Measurements from ENCODE around the gene SPRYD3.

The SPRYD3 gene

DNA sequence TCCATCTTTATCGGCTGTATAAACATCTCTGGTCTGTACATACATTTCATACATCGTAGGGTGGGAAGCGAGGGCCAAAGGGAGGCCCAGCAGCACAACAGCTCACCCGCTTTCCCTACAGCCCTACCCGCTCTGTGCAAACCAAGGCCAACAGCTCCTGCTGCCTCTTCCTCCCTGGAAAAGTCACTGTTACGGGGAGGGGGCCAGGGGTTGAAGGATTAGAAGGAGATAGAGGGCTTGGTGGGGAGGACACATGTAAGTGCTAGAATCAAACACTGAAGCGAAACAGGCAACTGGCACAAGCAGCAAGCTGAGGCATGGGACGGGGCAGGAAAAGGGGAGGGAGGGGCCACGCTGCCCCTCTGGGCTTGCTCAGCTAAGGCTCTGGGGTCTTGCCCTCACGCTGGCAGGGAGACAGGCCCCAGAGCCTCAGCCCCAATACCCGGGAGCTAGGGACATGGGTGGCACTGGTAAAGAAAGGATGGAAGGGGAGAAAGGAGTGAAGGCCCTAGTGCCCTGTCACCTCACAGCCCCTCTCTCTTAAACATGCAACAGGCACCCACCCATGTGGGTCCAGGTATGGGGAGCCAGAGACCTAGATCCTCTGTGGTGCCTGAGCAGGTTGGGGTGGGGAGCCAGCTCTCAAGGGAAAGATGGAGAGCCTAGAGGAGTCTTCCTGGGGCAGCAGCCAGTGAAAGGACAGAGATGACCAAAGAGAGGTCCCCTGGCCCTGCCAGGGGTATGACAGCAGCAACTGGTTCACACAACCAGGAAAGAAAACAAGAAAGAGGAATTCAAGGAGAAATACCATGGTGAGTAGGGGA is 14.4 kb downstream of the SPRYD3 start:
- in situ Hi-C loops (cut with HindIII; ENCODE audit: low sequenced_read_pairs) = loop anchor here (5.0 kb wide), 1 partner anchor 37 kb away; the partner anchor contains the start of gene SOAT2

DNA sequence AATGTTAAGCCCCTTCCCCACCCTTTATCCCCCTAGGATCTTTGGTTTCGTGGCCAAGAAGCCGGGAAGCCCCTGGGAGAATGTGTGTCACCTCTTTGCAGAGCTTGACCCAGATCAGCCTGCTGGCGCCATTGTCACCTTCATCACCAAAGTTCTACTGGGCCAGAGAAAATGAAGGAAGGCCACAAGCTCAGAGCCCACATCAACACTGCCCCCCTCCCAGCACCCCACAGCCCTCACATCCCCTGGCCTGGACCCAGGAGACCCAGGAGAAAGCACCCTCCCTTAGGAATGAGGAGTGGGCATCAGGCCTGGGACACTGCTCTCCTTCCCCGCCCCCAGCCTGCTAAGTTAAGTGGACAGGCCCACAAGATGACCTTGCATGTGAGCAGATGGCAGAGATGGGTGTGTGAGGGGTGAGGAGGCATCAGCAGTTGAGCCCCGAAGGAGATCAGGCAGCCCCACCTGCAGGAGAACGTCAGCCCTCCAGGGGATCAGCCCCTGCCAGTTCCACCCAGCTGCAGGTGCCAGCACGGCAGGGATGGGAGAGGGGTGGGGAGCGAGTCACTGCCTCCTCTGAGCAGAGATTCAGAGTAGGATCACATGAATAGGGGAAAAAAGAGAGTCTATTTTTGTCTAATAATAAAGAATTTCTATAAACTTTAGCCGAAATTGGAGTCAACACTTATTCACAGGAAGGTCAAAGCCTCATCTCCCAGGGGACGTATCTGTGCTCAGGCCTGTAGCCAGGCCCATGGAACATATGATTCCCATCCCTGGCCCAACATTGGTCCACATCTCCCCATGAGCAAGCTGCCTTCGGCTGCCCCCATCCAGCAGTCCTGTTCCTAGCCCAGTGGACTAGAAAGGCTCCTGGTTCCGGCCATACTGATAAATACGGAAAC is 15.2 kb downstream of the SPRYD3 start:
- in situ Hi-C loops (cut with HindIII; ENCODE audit: low sequenced_read_pairs) = no loop called here

DNA sequence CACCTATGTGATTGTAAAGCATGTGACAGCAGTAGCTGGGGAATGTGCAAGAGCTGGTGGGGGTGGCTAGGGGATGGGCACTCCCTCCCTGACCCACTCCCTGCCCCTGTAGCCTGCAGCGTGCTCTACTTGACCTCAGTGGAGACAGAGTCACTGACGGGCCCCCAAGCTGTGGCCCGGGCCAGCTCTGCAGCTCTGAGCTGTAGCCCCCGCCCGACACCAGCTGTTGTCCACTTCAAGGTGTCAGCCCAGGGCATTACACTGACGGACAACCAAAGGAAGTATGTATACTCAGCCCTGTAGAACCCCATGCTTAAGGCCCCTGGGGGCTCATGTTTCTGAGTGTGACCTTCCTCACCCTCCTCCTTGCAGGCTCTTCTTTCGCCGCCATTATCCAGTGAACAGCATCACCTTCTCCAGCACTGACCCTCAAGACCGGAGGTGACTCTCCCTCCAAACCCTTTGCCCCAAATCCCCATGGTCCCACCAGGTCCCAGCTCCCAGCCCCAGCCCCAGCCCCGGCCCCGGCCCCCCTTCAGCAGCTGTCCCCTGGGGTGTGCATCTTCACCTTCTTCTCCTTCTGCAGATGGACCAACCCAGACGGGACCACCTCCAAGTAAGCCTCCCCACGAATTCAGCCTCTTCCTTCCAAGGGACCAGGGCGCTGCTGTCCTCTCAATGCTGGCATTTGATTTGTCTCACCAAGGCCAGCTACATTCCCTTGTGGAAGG is 16.0 kb downstream of the SPRYD3 start:
- in situ Hi-C loops (cut with HindIII; ENCODE audit: low sequenced_read_pairs) = no loop called here

DNA sequence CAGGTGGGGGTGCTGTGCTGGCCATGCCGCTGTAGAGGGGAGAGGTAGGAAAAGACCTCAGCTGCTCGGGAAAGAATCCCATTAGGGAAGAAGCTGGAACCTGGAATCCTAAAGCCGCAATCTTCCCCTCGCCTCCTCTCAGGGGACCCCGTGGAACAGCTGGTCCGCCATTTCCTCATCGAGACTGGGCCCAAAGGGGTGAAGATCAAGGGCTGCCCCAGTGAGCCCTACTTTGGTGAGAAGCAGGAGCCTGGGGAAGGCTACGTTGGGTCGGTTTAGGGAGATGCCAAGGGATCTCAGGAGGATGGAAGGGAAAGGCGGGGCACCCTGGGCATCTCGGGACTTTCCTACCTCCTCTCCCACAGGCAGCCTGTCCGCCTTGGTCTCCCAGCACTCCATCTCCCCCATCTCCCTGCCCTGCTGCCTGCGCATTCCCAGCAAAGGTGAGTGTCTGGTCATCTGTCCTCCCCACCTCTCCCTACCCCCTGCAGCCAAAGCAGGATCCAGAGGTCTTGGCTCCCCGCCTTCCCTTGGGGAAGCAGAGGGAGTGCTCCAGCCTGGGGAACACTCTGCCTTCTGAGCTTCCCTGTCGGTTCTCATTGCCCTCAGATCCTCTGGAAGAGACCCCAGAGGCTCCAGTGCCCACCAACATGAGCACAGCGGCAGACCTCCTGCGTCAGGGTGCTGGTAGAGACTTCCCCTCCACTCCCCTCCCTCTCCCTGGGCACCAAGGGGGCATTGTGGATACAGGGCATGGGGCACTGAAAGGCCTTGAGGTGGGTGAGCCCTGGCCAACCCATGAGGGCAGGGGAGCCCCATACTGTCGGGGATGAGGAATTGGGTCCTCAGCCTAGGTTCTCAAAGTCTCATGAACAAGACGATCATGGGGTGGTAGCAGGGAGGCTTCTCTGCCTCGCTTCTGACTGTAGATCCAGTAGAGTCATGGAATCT is 16.9 kb downstream of the SPRYD3 start:
- in situ Hi-C loops (cut with HindIII; ENCODE audit: low sequenced_read_pairs) = no loop called here

DNA sequence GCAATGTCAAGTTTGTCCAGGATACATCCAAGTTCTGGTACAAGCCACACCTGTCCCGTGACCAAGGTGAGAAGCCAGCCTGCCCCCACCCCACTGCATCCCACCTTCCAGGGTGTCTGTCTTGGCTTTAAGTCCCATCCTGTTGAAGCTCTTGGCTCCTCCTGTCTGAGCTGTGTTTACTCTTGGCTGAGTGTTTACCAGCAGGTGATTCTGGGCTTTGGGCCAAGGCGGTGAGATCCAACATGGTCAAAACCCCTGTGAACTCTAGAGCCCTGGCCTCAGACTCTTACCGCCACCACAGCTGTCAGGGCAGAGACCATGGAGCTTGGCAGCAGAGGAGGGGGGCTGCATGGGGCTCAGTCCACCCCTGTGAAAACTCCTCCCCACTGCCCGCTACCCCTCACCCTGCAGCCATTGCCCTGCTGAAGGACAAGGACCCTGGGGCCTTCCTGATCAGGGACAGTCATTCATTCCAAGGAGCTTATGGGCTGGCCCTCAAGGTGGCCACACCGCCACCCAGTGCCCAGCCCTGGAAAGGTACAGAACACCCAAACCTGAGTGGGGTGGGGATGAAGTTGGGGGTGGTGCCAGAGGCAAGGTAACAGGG is 17.7 kb downstream of the SPRYD3 start:
- in situ Hi-C loops (cut with HindIII; ENCODE audit: low sequenced_read_pairs) = no loop called here

DNA sequence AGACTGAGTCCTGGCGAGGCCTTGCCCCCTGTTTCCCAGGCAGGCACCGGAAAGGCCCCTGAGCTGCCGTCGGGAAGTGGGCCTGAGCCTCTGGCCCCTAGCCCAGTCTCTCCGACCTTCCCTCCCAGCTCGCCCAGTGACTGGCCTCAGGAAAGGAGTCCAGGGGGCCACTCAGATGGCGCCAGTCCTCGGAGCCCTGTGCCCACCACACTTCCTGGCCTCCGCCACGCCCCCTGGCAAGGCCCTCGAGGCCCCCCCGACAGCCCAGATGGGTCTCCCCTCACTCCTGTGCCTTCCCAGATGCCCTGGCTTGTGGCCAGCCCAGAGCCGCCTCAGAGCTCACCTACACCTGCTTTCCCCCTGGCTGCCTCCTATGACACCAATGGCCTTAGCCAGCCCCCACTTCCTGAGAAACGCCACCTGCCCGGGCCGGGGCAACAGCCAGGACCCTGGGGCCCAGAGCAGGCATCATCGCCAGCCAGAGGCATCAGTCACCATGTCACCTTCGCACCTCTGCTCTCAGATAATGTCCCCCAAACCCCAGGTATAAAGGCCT is 18.4 kb downstream of the SPRYD3 start:
- in situ Hi-C loops (cut with HindIII; ENCODE audit: low sequenced_read_pairs) = no loop called here

DNA sequence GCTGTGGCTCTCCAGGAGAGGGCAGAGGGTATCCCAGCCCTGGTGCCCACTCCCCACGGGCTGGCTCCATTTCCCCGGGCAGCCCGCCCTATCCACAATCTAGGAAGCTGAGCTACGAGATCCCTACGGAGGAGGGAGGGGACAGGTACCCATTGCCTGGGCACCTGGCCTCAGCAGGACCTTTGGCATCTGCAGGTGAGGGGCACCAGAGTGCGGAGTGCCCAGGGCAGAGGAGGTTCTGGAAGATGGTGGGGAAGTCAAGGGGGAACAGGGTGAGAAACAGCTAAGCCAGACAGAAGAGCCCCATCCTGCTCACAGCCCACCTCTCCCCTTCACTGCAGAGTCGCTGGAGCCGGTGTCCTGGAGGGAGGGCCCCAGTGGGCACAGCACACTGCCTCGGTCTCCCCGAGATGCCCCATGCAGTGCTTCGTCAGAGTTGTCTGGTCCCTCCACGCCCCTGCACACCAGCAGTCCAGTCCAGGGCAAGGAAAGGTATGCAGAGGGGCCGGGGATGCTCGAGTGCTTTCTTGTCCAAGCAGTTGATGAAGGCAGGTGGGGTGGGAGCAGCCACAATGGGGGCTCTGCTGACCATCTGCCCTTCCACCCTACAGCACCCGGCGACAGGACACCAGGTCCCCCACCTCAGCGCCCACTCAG is 19.0 kb downstream of the SPRYD3 start:
- in situ Hi-C loops (cut with HindIII; ENCODE audit: low sequenced_read_pairs) = no loop called here

DNA sequence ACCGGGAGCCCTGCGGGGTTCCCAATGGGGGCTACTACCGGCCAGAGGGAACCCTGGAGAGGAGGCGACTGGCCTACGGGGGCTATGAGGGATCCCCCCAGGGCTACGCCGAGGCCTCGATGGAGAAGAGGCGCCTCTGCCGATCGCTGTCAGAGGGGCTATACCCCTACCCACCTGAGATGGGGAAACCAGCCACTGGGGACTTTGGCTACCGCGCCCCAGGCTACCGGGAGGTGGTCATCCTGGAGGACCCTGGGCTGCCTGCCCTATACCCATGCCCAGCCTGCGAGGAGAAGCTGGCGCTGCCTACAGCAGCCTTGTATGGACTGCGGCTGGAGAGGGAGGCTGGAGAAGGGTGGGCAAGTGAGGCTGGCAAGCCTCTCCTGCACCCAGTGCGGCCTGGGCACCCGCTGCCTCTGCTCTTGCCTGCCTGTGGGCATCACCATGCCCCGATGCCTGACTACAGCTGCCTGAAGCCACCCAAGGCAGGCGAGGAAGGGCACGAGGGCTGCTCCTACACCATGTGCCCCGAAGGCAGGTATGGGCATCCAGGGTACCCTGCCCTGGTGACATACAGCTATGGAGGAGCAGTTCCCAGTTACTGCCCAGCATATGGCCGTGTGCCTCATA is 19.6 kb downstream of the SPRYD3 start:
- in situ Hi-C loops (cut with HindIII; ENCODE audit: low sequenced_read_pairs) = no loop called here

DNA sequence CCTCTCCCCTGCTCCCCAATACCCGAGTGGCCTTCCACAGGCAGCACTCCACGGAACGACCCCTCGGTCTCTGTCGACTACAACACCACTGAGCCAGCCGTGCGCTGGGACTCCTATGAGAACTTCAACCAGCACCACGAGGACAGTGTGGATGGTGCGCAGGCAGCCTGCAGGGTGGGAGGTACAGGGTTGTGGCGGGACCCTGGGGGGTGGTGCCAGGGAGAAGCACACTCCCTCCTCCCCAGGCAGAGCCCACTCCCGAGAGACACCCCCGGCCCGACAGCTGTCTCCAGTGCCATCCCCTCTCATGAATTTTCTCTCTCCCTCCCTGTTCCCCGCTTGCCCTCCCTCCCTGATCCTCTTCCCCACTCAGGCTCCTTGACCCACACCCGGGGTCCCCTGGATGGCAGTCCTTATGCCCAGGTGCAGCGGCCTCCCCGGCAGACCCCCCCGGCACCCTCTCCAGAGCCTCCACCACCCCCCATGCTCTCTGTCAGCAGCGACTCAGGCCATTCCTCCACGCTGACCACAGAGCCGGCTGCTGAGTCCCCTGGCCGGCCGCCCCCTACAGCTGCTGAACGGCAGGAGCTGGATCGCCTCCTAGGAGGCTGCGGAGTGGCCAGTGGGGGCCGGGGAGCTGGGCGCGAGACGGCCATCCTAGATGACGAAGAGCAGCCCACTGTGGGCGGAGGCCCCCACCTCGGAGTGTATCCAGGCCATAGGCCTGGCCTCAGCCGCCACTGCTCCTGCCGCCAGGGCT is 20.3 kb downstream of the SPRYD3 start:
- in situ Hi-C loops (cut with HindIII; ENCODE audit: low sequenced_read_pairs) = no loop called here

DNA sequence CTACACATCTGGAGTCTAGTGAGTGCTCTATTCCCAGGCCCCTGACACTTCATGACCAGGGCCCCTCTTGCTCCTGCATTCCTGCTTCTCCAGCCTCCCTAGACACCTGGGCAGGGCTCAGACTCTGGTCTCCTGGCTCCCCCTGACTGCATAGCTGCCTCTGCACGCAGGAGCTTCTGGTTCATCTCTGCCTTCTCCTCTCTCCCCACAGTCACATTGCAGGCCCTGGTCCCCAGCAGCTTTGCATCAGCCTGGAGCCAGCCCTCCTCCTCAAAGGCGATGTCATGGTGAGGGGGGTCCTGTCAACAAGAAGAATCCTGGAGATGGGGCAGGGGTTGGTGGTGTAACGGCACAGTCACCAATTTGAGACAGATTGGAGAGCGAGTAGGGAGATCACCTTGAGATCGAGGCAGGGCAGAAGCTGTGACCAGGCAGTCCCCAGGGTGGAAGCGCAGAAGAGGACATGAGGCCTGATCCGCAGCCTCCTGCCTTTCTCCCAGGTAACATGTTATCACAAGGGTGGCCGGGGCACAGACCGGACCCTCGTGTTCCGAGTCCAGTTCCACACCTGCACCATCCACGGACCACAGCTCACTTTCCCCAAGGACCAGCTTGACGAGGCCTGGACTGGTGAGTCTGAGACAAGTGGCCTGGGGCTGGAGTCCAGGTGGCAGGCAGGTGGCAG is 21.2 kb downstream of the SPRYD3 start:
- in situ Hi-C loops (cut with HindIII; ENCODE audit: low sequenced_read_pairs) = no loop called here

DNA sequence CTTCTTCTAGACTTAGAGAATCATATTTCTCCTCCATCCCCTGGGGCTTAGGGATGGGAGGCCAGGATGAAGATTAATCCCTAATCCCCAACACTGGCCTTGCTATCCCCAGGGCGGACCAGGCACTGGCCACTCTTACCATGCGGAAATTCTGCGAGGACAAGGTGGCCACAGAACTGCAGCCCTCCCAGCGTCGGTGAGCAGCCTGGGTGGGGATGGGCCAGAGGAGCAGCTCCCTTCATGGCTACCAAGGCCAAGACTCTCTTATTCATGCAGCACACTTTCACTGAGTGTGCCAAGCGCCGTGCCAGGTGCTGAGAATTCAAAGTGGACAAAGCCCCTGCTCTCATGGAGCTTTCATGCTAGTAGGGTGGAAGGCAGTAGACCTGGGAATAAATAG is 22.3 kb downstream of the SPRYD3 start:
- in situ Hi-C loops (cut with HindIII; ENCODE audit: low sequenced_read_pairs) = no loop called here

DNA sequence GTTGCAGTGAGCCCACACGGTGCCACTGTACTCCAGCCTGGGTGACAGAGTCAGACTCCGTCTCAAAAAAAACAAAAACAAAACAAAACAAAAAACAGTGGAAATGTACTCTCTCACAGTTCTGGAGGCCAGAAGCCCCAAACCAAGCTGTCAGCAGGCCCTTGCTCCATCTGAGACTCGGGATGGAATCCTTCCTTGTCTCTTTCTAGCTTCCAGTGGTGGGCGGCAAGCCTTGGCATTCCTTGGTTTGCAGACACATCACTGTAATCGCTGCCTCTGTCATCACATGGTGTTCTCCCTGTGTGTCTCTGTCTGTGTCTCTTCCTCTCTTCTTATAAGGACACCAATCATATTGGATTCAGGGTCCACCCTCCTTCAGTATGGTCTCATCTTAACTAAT is 22.9 kb downstream of the SPRYD3 start:
- in situ Hi-C loops (cut with HindIII; ENCODE audit: low sequenced_read_pairs) = no loop called here

DNA sequence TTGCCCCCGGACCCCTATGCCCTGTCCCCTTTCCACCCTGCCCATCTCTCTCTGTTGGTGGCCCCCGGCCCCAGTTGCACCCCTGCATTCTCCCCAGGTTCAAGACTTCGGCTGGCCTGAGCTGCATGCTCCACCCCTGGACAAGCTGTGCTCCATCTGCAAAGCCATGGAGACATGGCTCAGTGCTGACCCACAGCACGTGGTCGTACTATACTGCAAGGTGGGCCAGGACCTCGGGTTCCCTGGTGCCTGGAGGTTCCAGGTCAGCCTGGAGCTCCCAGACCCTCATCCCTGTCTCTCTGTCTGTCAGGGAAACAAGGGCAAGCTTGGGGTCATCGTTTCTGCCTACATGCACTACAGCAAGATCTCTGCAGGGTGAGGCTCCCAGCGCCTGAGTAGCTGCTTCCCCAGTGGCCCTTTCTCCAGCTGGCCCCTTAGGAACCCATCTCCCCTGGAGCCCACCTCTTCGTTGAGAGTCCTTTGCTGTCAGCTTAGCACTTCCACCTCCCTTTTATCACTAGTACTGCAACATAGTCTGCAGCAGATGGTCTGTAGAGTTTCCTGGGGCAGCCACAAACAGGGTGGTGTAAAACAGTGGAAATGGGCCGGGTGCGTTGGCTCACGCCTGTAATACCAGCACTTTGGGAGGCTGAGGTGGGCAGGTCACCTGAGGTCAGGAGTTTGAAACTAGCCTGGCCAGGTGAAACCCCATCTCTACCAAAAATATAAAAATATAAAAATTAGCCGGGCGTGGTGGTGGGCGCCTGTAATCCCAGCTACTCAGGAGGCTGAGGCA is 23.5 kb downstream of the SPRYD3 start:
- in situ Hi-C loops (cut with HindIII; ENCODE audit: low sequenced_read_pairs) = no loop called here

DNA sequence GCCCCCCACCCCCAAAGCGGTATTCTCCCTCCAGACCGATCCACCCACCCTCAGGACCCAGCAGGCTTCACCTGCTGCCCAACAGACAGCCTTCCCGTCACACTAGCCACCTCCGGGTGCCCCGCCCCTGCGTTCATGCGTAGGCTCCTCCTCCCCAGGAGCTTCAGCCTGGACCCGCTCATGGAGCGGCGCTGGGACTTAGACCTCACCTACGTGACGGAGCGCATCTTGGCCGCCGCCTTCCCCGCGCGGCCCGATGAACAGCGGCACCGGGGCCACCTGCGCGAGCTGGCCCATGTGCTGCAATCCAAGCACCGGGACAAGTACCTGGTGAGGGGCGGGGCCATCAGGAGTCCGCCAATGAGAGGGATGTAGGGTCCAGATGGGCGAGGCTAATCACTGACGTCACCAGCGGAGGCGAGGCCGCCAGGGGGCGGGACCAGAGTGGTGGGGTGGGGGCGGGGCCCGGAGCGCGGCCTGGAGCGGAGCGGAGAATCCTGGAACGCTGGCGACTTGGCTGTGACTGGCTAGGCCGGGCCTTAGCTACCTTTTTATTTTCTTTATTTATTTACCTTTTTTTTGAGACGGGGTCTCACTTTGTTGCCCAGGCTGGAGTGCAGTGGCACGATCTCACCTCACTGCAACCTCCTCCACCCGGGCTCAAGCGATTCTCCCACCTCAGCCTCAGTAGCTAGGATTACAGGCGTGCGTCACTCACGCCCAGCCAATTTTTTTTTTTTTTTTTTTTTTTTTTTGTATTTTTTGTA is 24.9 kb downstream of the SPRYD3 start:
- in situ Hi-C loops (cut with HindIII; ENCODE audit: low sequenced_read_pairs) = no loop called here

DNA sequence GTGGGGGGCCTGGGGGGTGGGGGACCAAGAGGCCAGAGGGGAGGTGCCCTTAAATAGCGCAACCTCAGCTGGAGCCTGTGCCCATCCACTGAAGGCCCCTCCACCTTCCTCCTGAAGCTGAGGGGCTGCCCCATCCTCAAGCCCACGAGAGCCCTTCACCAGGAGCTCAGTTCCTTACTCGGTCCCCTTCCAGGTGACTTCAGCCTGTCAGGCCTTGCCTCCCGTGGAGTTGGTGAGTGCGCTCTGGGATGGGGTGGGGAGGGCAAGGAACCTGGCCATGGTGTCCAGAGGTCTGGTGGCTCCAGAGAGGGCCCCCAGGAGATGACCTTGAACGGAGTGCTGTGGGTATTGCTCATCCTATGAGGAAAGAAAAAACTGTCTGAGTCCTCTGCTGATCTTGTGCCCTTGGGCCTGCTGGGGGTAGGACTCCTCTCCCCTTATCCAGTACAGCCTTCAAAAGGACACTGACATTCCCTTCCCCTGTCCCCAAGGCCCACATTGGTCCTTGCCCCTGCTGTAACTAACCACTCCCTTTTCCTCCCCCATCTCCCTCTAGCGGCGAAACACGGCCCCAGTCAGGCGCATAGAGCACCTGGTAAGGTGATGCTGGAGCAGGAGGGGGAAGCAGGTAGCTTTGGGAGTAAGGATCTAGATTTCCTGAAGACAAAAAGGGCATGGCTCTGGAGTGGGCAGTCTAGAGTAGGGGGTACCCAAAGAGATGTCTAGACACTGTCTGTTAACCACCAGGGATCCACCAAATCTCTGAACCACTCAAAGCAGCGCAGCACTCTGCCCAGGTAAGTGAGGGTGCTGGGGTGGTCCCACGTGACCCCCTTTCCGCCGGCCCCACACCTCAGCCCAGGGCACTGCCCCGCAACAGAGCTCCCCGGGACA is 25.7 kb downstream of the SPRYD3 start:
- in situ Hi-C loops (cut with HindIII; ENCODE audit: low sequenced_read_pairs) = no loop called here
